Activated naive CD8-positive, alpha-beta T cell treated with anti-CD3 and anti-CD28 coated beads, Interleukin-2, amount 10 ng/mL, durations not matched to agents 7 days and 5 days (primary cell): Measurements from ENCODE around the gene ISG15. TPM values are rescaled to one million over a fixed set of nuclear protein-coding genes. Genes with fewer than 3 reads are reported as not detected.
"Not testable (repeated sequence)": the region's sequence is repeated elsewhere in the genome, so short reads cannot be mapped to it uniquely, and the experiment has no call there.

Source experiments
- ATAC-seq: fragments of 150-1000 bp; cut with Tn5 transposase; one replicate; pipeline ENCODE4 v1.10.0; 2021; ENCODE audit warnings: low read depth, moderate library complexity
- POLR2A ChIA-PET: fragments of 350-600 bp; sonication (Branson Sonifier 250); formaldehyde crosslinking; loops from one replicate; lab custom pipeline; 2021; ENCODE audit warnings: antibody characterized with exemption; lab: Charles Lee
- DNase-seq: peaks from one replicate; pipeline ENCODE4 v3.0.0; 2021
- H3K27ac Mint-ChIP-seq: one replicate; pipeline ENCODE4 v1.8.0; 2022; ENCODE audit warnings: mild to moderate bottlenecking, mixed read lengths
- H3K27me3 Mint-ChIP-seq: one replicate; pipeline ENCODE4 v1.8.0; 2022; ENCODE audit warnings: mild to moderate bottlenecking, moderate library complexity, mixed read lengths
- H3K36me3 Mint-ChIP-seq: one replicate; pipeline ENCODE4 v1.8.0; 2021; ENCODE audit warnings: mild to moderate bottlenecking, mixed read lengths
- H3K4me1 Mint-ChIP-seq: one replicate; pipeline ENCODE4 v1.8.0; 2021; ENCODE audit warnings: mixed read lengths
- H3K4me3 Mint-ChIP-seq: one replicate; pipeline ENCODE4 v1.8.0; 2022; ENCODE audit warnings: mild to moderate bottlenecking, moderate library complexity, mixed read lengths
- H3K9me3 Mint-ChIP-seq: one replicate; pipeline ENCODE4 v1.8.0; 2021; ENCODE audit warnings: mixed read lengths
- total RNA-seq, 2 experiments: library from RNA; stranded (reverse); gene quantifications; one replicate each; pipeline ENCODE4 v1.2.3, GENCODE V29; 2021

The ISG15 gene
- total RNA-seq, 2 experiments from 2014 or later: 425 to 457 TPM

DNA sequence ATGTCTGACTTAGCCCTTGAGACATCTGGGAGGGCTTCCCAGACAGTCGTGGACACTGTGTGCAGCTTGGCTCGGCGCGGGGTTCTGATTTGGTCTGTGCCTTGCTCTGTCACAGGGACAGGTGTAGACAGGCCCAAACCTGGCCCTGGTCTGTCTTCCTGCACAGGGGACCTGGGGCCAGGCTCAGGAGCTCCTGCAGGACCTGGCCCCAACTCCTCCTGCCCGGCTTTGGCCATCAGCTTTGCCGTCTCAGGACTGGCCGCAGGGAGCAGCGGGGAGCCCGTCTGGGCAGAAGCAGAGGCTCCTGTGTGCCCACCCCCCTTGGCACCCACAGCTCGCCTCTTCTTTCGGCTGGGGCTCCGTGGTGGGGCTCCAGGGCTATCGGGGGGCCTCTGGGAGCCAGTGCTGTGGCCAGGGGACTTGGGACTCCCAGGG, 33.1 kb upstream of the ISG15 start:
- H3K27ac Mint-ChIP-seq: no peak overlapping the region
- peaks cover 1% of the 10 kb centered on the region for H3K36me3 Mint-ChIP-seq
- no peak overlapping the region for H3K4me3 Mint-ChIP-seq
- H3K27me3 Mint-ChIP-seq: peaks cover 18% of the 10 kb centered on the region
- no peak for DNase-seq
- POLR2A ChIA-PET: no interaction called here
- H3K4me1 Mint-ChIP-seq: no peaks in the 10 kb centered on the region
- no peak for ATAC-seq
- no peaks in the 10 kb centered on the region for H3K9me3 Mint-ChIP-seq

DNA sequence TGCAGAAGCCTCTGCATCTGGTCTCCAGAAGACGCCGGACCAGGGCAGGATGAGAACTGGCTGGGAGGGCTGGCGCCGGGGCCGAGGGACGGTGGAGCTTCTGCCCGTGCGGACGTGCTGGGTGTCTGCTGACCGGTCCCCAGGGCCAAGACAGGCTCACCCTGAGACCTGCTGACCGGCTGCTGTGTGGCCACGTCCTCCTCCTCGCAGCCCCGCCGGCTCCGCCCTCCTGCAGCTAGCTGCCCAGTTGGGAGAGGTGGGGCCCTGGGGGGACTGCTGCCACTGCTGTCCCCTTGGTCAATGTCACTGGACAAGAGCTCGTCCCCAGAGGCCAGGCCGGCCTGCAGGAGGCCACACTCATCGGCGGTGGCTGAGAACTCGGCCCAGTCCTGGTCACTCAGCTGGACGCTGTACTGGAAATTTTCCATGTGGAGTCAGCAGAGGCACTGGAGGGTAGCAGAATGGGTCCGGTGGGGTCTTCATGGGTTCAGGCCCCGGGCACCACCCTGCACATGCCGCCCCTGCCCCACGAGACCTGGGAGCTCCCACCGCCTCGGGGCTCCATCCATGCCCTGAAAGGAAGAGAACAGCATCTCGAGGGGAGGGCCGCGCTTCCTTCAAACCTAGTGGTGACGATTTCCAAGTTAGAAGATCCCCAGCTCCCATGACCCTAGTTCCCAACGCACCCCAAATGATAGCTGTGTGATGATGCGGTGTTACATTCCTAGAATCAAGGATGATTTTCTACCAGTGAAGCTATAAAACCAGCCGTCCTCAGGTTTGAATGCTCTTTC, 32.5 kb upstream of the ISG15 start:
- Mint-ChIP-seq H3K27ac (no peak overlapping the region), H3K9me3 (no peaks in the 10 kb centered on the region), H3K4me3 (no peak overlapping the region), H3K27me3 (peaks cover 20% of the 10 kb centered on the region), H3K4me1 (no peaks in the 10 kb centered on the region), H3K36me3 (peaks cover 1% of the 10 kb centered on the region)
- DNase-seq (no peak), ATAC-seq (no peak)
- POLR2A ChIA-PET: no interaction called here

DNA sequence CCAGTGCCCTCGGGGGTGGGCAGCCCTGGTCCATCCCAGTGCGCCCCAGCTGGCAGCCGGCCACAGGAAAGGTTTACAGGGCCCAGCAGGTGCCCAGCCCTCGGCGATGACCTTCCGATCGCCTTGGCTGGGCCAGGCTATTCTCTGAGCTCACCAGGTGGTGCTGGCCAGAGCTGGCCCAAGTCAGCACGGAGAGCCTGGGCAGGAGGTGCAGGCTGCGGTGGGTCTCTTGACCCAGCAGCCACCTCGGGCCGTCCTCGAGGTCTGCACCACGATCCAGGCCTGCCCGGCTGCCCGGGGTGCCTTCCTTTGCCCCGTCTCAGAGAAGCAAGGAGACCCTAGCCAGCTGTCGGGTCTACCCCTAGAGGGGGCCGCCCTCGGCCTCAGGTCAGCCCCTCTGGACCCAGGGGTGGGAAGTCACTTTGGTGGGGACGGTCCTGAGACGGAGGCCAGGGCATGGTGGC, 31.8 kb upstream of the ISG15 start:
- H3K4me1 Mint-ChIP-seq: no peaks in the 10 kb centered on the region
- POLR2A ChIA-PET: no interaction called here
- H3K27ac Mint-ChIP-seq: no peak overlapping the region
- H3K27me3 Mint-ChIP-seq: peaks cover 19% of the 10 kb centered on the region
- no peak overlapping the region for H3K4me3 Mint-ChIP-seq
- ATAC-seq (no peak), DNase-seq (no peak)
- no peaks in the 10 kb centered on the region for H3K9me3 Mint-ChIP-seq
- H3K36me3 Mint-ChIP-seq: peaks cover 1% of the 10 kb centered on the region

DNA sequence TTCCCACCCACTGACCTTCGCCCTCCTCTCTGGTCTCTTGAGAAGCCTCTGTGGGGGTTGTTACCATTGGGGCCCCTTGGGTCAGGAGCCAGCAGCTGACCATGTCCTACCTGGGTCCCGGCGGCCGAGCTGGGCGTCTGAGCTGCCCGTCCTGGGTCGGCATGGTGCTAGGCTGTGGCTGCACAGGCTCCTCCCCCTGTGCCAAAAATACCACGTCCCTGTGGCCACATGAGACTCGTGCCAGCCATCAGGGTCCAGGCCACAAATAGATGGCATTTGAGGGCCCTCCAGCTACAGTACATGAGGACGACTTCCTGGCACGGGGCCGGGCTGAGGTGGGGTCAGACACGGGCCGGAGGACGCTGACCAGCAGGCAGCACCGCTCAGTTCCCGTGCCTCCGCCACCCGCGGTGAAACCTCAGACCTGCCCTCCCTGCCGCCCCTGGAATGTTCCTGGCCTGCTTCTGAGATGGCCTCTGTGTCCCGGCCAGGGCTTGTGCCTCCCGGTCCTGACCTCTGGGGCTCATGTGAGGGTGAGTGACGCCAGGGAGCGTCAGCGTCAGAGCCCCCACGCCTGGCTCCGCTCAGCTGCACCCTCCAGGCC, 31.2 kb upstream of the ISG15 start, which contains the start of gene PERM1:
TSS of gene PERM1 (minus strand) at position 139 of the 604 bp plus-strand sequence. CDS start 1,064 bp downstream, outside the sequence.
- Mint-ChIP-seq H3K27me3 (peaks cover 19% of the 10 kb centered on the region), H3K9me3 (no peaks in the 10 kb centered on the region), H3K4me3 (no peak within 1 kb of the TSS), H3K27ac (no peak within 1 kb of the TSS), H3K36me3 (peaks cover 1% of the 10 kb centered on the region), H3K4me1 (no peaks in the 10 kb centered on the region)
- ATAC-seq: no peak
- POLR2A ChIA-PET: no interaction called here
- DNase-seq: no peak

DNA sequence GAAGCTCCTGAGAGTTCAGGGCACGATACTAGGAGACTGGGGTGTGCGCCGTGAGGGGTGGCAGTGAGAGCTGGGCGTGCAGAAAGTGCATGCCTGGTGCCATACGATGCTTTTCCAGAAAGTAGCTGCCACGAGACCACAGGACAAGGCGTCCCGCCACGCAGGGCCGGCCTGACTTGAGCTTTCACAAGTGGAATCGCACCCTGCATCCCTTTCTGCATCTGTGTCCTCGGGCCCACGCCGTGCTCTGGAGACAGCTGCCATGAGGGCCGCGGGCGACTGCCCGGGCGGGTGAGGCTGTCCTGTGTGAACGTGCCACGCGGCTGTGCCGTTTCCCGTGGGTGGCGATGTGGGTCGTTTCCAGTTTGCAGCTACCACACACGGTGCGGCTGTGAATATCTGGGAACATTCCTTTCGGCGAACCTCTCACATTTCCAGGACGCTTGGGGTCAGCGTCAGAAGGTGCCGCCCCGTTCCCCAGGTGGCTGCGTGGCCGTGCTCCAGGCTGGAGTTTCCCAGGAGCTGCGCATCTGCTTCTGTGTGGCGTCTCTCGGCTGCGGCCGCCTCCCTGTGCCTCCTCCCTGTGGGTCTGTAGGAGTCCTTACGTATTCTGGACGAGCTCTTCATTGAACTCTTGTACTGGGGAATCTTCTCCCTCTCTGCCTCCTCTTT, 30.4 kb upstream of the ISG15 start:
- no peak for DNase-seq
- Mint-ChIP-seq H3K36me3 (peaks cover 1% of the 10 kb centered on the region), H3K4me1 (no peaks in the 10 kb centered on the region), H3K9me3 (no peaks in the 10 kb centered on the region), H3K27ac (no peak overlapping the region), H3K27me3 (peaks cover 19% of the 10 kb centered on the region), H3K4me3 (no peak overlapping the region)
- ATAC-seq: no peak
- POLR2A ChIA-PET: interaction anchor here (0.6 to 0.8 kb wide), 2 partner anchors 19 to 31 kb away, joined by 3 read pairs; partner anchors contain the start of gene ISG15

DNA sequence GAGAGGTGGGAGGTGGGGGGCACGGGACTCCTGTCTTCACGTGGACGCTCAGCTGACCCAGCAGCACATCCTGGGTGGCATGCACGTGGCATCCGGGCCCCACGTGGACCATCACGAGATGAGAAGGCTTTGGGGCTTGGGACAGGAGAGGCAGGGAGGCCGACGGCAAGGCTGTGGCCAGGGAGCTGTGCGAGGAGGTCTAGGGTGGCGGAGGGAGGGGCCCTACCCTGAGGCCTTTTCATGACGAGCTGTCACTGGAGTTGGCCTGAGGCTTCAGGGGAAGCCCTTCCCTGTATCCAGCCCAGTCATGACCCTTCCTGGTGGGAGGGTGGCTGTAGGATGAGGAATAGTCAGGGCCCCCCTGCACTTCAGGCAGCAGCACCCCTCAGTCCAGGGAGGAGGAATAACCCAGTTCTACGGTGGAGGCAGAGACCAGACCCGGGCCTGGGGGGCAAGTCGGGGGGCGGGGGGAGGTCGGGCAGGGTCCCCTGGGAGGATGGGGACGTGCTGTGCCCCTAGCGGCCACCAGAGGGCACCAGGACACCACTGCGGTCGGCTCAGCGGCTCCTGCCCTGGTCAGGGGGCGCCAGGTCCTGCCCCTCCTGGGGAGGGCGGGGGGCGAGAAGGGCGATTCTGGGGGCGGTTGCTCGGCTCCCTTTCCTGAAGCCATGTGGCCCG, 29.4 kb upstream of the ISG15 start:
- no peak overlapping the region for H3K27ac Mint-ChIP-seq
- ATAC-seq (peak; percentile 51), DNase-seq (peak; percentile 73)
- H3K27me3 Mint-ChIP-seq: peaks cover 29% of the 10 kb centered on the region
- H3K36me3 Mint-ChIP-seq: peaks cover 2% of the 10 kb centered on the region
- no peaks in the 10 kb centered on the region for H3K9me3 Mint-ChIP-seq
- POLR2A ChIA-PET: interaction anchor here (0.8 kb wide), 1 partner anchor 35 kb away, joined by 3 read pairs; no protein-coding TSS in a partner anchor
- no peak overlapping the region for H3K4me3 Mint-ChIP-seq
- no peaks in the 10 kb centered on the region for H3K4me1 Mint-ChIP-seq

DNA sequence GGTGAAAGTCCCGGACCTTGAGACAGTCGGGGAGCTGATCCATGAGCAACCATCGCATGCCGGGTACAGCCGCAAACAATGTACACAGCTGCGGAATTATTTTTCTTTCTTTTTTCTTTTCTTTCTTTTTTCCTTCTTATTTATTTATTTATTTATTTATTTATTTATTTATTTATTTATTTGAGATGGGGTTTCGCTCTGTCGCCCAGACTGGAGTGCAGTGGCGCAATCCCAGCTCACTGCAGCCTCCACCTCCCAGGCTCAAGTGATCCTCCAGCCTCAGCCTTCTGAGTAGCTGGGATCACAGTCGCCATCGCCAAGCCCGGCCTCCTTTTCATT, 28.9 kb upstream of the ISG15 start:
- no peak for DNase-seq
- POLR2A ChIA-PET: interaction anchor here (0.8 kb wide), 1 partner anchor 35 kb away, joined by 3 read pairs; no protein-coding TSS in a partner anchor
- Mint-ChIP-seq H3K9me3 (no peaks in the 10 kb centered on the region), H3K4me3 (no peak overlapping the region), H3K27ac (no peak overlapping the region), H3K36me3 (peaks cover 2% of the 10 kb centered on the region), H3K4me1 (no peaks in the 10 kb centered on the region), H3K27me3 (peaks cover 34% of the 10 kb centered on the region)
- ATAC-seq: no peak

DNA sequence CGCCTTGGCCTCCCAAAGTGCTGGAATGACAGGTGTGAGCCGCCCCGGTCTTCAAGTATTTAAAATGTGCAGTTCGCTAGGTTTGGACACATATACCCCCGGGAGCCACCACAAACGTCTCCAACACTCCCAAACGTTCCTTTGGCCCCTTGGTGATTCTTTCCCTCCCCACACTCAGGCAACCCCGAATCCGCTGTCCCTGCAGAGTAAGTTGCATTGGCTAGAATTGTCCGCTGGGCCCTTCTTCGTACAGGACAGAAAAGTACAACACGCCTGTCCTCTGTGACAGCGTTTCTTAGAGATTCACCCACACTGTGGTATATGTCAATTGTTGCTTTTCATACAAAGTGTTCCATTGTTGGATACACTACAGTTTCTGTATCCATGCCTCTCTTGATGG, 28.2 kb upstream of the ISG15 start:
- POLR2A ChIA-PET: no interaction called here
- Mint-ChIP-seq H3K4me3 (no peak overlapping the region), H3K9me3 (no peaks in the 10 kb centered on the region), H3K4me1 (no peaks in the 10 kb centered on the region), H3K27me3 (peaks cover 39% of the 10 kb centered on the region), H3K36me3 (peaks cover 2% of the 10 kb centered on the region), H3K27ac (no peak overlapping the region)
- no peak for DNase-seq
- no peak for ATAC-seq

DNA sequence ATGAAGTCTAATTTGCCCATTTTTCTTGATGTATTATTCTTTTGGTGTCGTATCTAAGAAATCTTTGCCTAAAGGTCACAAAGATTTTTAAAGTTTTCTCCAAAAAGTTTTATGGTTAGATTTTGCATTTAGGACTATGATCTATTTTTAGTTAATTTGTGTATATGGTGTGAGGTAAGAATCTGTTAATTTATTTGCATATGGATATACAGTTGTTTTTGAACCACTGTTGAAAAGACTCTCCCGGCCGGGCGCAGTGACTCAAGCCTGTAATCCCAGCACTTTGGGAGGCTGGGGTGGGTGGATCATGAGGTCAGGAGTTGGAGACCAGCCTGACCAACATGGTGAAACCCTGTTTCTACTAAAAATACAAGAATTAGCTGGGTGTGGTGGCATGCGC, 25.2 kb upstream of the ISG15 start:
- H3K27ac Mint-ChIP-seq, POLR2A ChIA-PET, H3K36me3 Mint-ChIP-seq, H3K9me3 Mint-ChIP-seq, H3K4me1 Mint-ChIP-seq, H3K4me3 Mint-ChIP-seq, ATAC-seq, DNase-seq: not testable (repeated sequence)
- H3K27me3 Mint-ChIP-seq: peaks cover 46% of the 10 kb centered on the region

DNA sequence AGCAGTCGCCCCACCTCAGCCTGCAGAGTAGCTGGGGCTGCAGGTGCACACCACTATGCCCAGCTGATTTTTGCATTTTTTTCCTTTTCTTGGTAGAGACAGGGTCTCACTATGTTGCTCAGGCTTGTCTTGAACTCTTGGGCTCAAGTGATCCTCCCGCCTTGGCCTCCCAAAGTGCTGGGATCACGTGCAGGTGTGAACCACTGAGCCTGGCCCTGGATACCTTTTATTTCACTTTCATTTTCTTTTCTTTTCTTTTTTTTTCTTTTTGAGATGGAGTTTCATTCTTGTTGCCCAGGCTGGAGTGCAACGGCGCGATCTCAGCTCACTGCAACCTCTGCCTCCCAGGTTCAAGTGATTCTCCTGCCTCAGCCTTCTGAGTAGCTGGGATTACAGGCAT, 22.0 kb upstream of the ISG15 start:
- H3K4me3 Mint-ChIP-seq, POLR2A ChIA-PET, DNase-seq, H3K27ac Mint-ChIP-seq, H3K36me3 Mint-ChIP-seq, ATAC-seq, H3K9me3 Mint-ChIP-seq, H3K4me1 Mint-ChIP-seq: not testable (repeated sequence)
- peaks cover 49% of the 10 kb centered on the region for H3K27me3 Mint-ChIP-seq

DNA sequence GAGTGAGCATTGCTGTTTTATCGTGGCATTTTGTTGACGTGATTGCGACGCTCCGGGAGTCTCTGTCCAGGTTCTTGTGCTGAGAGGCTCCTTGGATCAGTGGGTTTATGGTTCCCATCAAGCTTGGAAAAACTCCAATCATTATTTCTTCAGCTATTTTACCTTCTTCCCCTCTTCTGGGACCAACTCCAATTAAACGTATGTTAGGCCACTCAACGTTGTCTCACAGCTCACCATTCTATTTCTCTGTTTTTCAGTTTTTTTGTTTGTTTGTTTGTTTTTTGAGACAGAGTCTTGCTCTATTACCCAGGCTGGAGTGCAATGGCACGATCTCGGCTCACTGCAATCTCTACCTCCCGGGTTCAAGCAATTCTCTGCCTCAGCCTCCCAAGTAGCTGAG, 21.4 kb upstream of the ISG15 start:
- peaks cover 49% of the 10 kb centered on the region for H3K27me3 Mint-ChIP-seq
- no peak overlapping the region for H3K27ac Mint-ChIP-seq
- POLR2A ChIA-PET: no interaction called here
- ATAC-seq: no peak
- peaks cover 4% of the 10 kb centered on the region for H3K36me3 Mint-ChIP-seq
- peaks cover 7% of the 10 kb centered on the region for H3K4me1 Mint-ChIP-seq
- DNase-seq: no peak
- peaks cover 6% of the 10 kb centered on the region for H3K9me3 Mint-ChIP-seq
- no peak overlapping the region for H3K4me3 Mint-ChIP-seq

DNA sequence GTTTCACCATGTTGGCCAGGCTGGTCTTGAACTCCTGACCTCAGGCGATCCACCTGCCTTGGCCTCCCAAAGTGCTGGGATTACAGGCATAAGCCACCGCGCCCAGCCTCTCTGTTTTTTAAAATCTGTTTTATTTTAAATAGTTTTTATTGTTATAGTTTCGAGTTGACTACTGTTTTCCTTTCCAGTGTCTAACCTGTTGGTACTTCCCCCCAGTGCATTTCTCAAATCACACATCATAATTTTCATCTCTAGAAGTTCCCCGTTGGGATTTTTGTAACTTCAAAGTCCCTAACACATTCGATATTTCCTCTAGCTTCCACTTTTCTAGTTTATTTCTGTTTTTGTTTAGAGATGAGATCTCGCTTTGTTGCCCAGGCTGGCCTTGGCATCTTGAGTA, 20.9 kb upstream of the ISG15 start:
- DNase-seq (no peak), ATAC-seq (no peak)
- Mint-ChIP-seq H3K4me3 (no peak overlapping the region), H3K9me3 (peaks cover 6% of the 10 kb centered on the region), H3K36me3 (peaks cover 4% of the 10 kb centered on the region), H3K27me3 (peaks cover 54% of the 10 kb centered on the region), H3K27ac (no peak overlapping the region), H3K4me1 (peaks cover 7% of the 10 kb centered on the region)
- POLR2A ChIA-PET: no interaction called here

DNA sequence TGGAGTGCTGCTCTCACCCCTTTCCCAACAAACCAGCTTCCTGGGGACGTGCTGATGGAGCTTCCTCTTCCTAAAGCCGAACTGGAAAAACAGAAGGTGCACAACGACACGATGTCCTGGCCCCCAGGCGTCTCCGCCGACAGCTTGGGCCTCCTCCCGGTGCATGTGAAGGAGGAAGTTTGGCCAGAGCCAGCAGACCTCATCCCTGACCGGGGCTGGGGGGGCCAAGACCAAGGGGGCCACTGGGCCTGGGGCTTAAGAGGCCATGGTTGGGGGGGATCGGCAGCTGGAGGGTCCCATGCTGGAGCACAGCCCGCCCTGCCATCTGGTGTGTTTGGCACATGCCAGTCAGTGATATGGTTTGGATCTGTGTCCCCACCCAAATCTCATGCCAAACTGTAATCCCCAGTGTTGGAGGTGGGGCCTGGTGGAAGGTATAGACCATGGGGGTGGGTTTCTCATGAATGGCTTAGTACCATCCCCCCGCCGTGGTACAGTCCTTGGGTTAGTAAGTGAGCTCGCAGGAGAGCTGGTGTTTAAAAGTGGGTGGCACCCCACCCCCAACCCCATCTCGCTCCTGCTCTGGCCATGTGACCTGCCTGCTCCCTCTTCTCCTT, 19.8 kb upstream of the ISG15 start:
- POLR2A ChIA-PET: no interaction called here
- Mint-ChIP-seq H3K36me3 (peaks cover 4% of the 10 kb centered on the region), H3K27ac (no peak overlapping the region), H3K4me1 (peaks cover 7% of the 10 kb centered on the region), H3K27me3 (peaks cover 50% of the 10 kb centered on the region), H3K4me3 (no peak overlapping the region), H3K9me3 (peaks cover 6% of the 10 kb centered on the region)
- ATAC-seq (no peak), DNase-seq (no peak)
